CD8-positive, alpha-beta memory T cell (primary cell): ENCODE results near the gene LMTK2. TPM values are rescaled to one million over a fixed set of nuclear protein-coding genes. Genes with fewer than 3 reads are reported as not detected.
"Not testable (repeated sequence)": the region's sequence is repeated elsewhere in the genome, so short reads cannot be mapped to it uniquely, and the experiment has no call there.

ENCODE experiments used
- CTCF ChIA-PET: fragments of 350-600 bp; sonication (Branson Sonifier 250); formaldehyde crosslinking; loops from one replicate; lab custom pipeline; 2021; ENCODE audit warnings: antibody characterized with exemption; lab: Charles Lee
- POLR2A ChIA-PET: fragments of 350-600 bp; sonication (Branson Sonifier 250); formaldehyde crosslinking; loops from one replicate; lab custom pipeline; 2021; ENCODE audit warnings: antibody characterized with exemption; lab: Charles Lee
- DNase-seq, 5 donors: peaks; one replicate each; pipeline versions ENCODE4 v3.0.0 to v3.0.0-alpha.2; 2020 to 2022; ENCODE audit warnings: mixed read lengths in 1 of 5
- H3K27ac ChIP-seq: one replicate; pipeline ENCODE4 v1.7.0; 2013; ENCODE audit warnings: low read depth, mild to moderate bottlenecking, low read length, moderate library complexity
- H3K27me3 ChIP-seq: 2 replicates; pipeline ENCODE4 v1.7.0; 2013; ENCODE audit warnings: low read length, mild to moderate bottlenecking; ENCODE audit not compliant: insufficient read depth, poor library complexity, severe bottlenecking
- H3K36me3 ChIP-seq: 2 replicates; pipeline ENCODE4 v1.7.0; 2013; ENCODE audit warnings: mild to moderate bottlenecking, low read length, moderate library complexity; ENCODE audit not compliant: insufficient read depth
- H3K4me1 ChIP-seq: 2 replicates; pipeline ENCODE4 v1.7.0; 2013; ENCODE audit warnings: mild to moderate bottlenecking, low read length, moderate library complexity; ENCODE audit not compliant: insufficient read depth
- H3K4me3 ChIP-seq: 2 replicates; pipeline ENCODE4 v1.7.0; 2013; ENCODE audit warnings: mild to moderate bottlenecking, low read length
- H3K9me3 ChIP-seq: 2 replicates; pipeline ENCODE4 v1.7.0; 2013; ENCODE audit warnings: mild to moderate bottlenecking, low read length
- H3K27ac Mint-ChIP-seq, 8 donors: one replicate each; pipeline ENCODE4 v1.8.0; 2020 to 2021; ENCODE audit warnings: mixed read lengths in 8 of 8, mild to moderate bottlenecking in 6 of 8, inconsistent platforms in 3 of 8, moderate library complexity in 3 of 8
- H3K27me3 Mint-ChIP-seq, 2 donors: one replicate each; pipeline ENCODE4 v1.8.0; 2020 to 2021; ENCODE audit warnings: mixed read lengths in 2 of 2, mild to moderate bottlenecking in 1 of 2, moderate library complexity in 1 of 2
- H3K36me3 Mint-ChIP-seq, 3 donors: one replicate each; pipeline ENCODE4 v1.8.0; 2020 to 2021; ENCODE audit warnings: mixed read lengths in 3 of 3, inconsistent platforms in 1 of 3, mild to moderate bottlenecking in 1 of 3
- H3K4me1 Mint-ChIP-seq, 3 donors: one replicate each; pipeline ENCODE4 v1.8.0; 2020 to 2021; ENCODE audit warnings: mixed read lengths in 3 of 3, inconsistent platforms in 1 of 3, mild to moderate bottlenecking in 1 of 3
- H3K4me3 Mint-ChIP-seq, 7 donors: one replicate each; pipeline ENCODE4 v1.8.0; 2020 to 2021; ENCODE audit warnings: mixed read lengths in 7 of 7, mild to moderate bottlenecking in 6 of 7, moderate library complexity in 4 of 7, inconsistent platforms in 2 of 7
- H3K9me3 Mint-ChIP-seq, 5 donors: one replicate each; pipeline ENCODE4 v1.8.0; 2020 to 2022; ENCODE audit warnings: mixed read lengths in 5 of 5, mild to moderate bottlenecking in 3 of 5, moderate library complexity in 2 of 5, inconsistent platforms in 1 of 5
- polyA plus RNA-seq: library from polyadenylated mRNA; unstranded; fragments of 300-500 nt; fragmentation: Illumina TruSeq; gene quantifications from one replicate; pipeline ENCODE4 v1.2.3, GENCODE V29; 2021
- total RNA-seq, 2 experiments: library from RNA; stranded (reverse); gene quantifications; one replicate each; pipeline ENCODE4 v1.2.3, GENCODE V29; 2021

Gene LMTK2
- total and polyA plus RNA-seq, 3 experiments from 2014 or later = 4.6 to 17.1 (median 16.0) TPM

- ChIA-PET CTCF (no interaction called here), POLR2A (no interaction called here)
- Mint-ChIP-seq H3K4me1 (peaks cover 13 to 22% (median 17%) of the 10 kb centered on the region in 3 donors), H3K27me3 (no peaks in the 10 kb centered on the region), H3K27ac (peak overlapping the region in 1 of 8 donors; percentile 24), H3K4me3 (no peak overlapping the region), H3K36me3 (peaks cover 0 to 37% (median 6%) of the 10 kb centered on the region in 3 donors), H3K9me3 (no peaks in the 10 kb centered on the region)
- no peaks in the 10 kb centered on the region for H3K9me3 ChIP-seq
- H3K4me1 ChIP-seq = no peaks in the 10 kb centered on the region
- H3K27me3 ChIP-seq = no peaks in the 10 kb centered on the region
- H3K36me3 ChIP-seq = no peaks in the 10 kb centered on the region
- H3K27ac ChIP-seq = no peak overlapping the region
- peak in 1 of 5 donors; percentile 34 for DNase-seq
- H3K4me3 ChIP-seq = no peak overlapping the region
Observed at GRCh38 chr7:98214811-98215321, 108.2 kb downstream of the LMTK2 start.

GRCh38 chr7:98215561-98216495, 109.2 kb downstream of the LMTK2 start:
- Mint-ChIP-seq H3K27ac (peak overlapping the region in 3 of 8 donors; percentile 46 to 64 (median 60)), H3K4me3 (no peak overlapping the region), H3K4me1 (peaks cover 13 to 20% (median 15%) of the 10 kb centered on the region in 3 donors), H3K9me3 (no peaks in the 10 kb centered on the region), H3K27me3 (no peaks in the 10 kb centered on the region), H3K36me3 (peaks cover 0 to 37% (median 6%) of the 10 kb centered on the region in 3 donors)
- no peaks in the 10 kb centered on the region for H3K36me3 ChIP-seq
- DNase-seq = peak in 1 of 5 donors; percentile 40
- H3K9me3 ChIP-seq = no peaks in the 10 kb centered on the region
- H3K27ac ChIP-seq = no peak overlapping the region
- no peaks in the 10 kb centered on the region for H3K27me3 ChIP-seq
- no peaks in the 10 kb centered on the region for H3K4me1 ChIP-seq
- CTCF ChIA-PET = no interaction called here
- POLR2A ChIA-PET = no interaction called here
- no peak overlapping the region for H3K4me3 ChIP-seq

GRCh38 chr7:98216941-98217622, 110.4 kb downstream of the LMTK2 start:
- Histone ChIP-seq H3K27me3 (no peaks in the 10 kb centered on the region), H3K4me1 (no peaks in the 10 kb centered on the region), H3K4me3 (no peak overlapping the region), H3K27ac (no peak overlapping the region), H3K9me3 (no peaks in the 10 kb centered on the region), H3K36me3 (no peaks in the 10 kb centered on the region)
- peaks cover 0 to 46% (median 6%) of the 10 kb centered on the region in 3 donors for H3K36me3 Mint-ChIP-seq
- ChIA-PET CTCF (no interaction called here), POLR2A (no interaction called here)
- H3K4me1 Mint-ChIP-seq = peaks cover 10 to 15% (median 15%) of the 10 kb centered on the region in 3 donors
- H3K9me3 Mint-ChIP-seq = no peaks in the 10 kb centered on the region
- peak in 1 of 5 donors; percentile 35 for DNase-seq
- no peaks in the 10 kb centered on the region for H3K27me3 Mint-ChIP-seq
- no peak overlapping the region for H3K4me3 Mint-ChIP-seq
- no peak overlapping the region for H3K27ac Mint-ChIP-seq

- Mint-ChIP-seq H3K36me3 (peaks cover 0 to 48% (median 6%) of the 10 kb centered on the region in 3 donors), H3K9me3 (no peaks in the 10 kb centered on the region), H3K4me1 (peaks cover 10 to 15% (median 15%) of the 10 kb centered on the region in 3 donors), H3K4me3 (no peak overlapping the region), H3K27ac (peak overlapping the region in 3 of 8 donors; percentile 21 to 40 (median 26)), H3K27me3 (no peaks in the 10 kb centered on the region)
- DNase-seq = peak in 1 of 5 donors; percentile 44
- Histone ChIP-seq H3K27me3 (no peaks in the 10 kb centered on the region), H3K27ac (no peak overlapping the region), H3K4me1 (no peaks in the 10 kb centered on the region), H3K9me3 (no peaks in the 10 kb centered on the region), H3K4me3 (no peak overlapping the region), H3K36me3 (no peaks in the 10 kb centered on the region)
- ChIA-PET POLR2A (no interaction called here), CTCF (no interaction called here)
Observed at GRCh38 chr7:98217623-98218582, 111.2 kb downstream of the LMTK2 start.

- H3K27me3 ChIP-seq, H3K27ac ChIP-seq, POLR2A ChIA-PET, H3K27me3 Mint-ChIP-seq, H3K4me1 ChIP-seq, CTCF ChIA-PET, H3K36me3 ChIP-seq, H3K9me3 ChIP-seq, H3K9me3 Mint-ChIP-seq, H3K4me3 Mint-ChIP-seq, H3K4me3 ChIP-seq: not testable (repeated sequence)
- peak overlapping the region in 2 of 8 donors; percentile 16 to 82 for H3K27ac Mint-ChIP-seq
- DNase-seq = peak in 1 of 5 donors; percentile 21
- H3K4me1 Mint-ChIP-seq = peaks cover 10 to 15% (median 15%) of the 10 kb centered on the region in 3 donors
- H3K36me3 Mint-ChIP-seq = peaks cover 0 to 57% (median 6%) of the 10 kb centered on the region in 3 donors
Observed at GRCh38 chr7:98219382-98219781, 112.7 kb downstream of the LMTK2 start.

GRCh38 chr7:98221611-98222532, 115.2 kb downstream of the LMTK2 start:
- H3K9me3 Mint-ChIP-seq = no peaks in the 10 kb centered on the region
- peaks cover 5 to 62% (median 9%) of the 10 kb centered on the region in 3 donors for H3K36me3 Mint-ChIP-seq
- H3K4me3 Mint-ChIP-seq = no peak overlapping the region
- no peaks in the 10 kb centered on the region for H3K27me3 Mint-ChIP-seq
- DNase-seq = peak in 1 of 5 donors; percentile 41
- Histone ChIP-seq H3K27ac (no peak overlapping the region), H3K4me3 (no peak overlapping the region), H3K27me3 (no peaks in the 10 kb centered on the region), H3K9me3 (no peaks in the 10 kb centered on the region), H3K4me1 (no peaks in the 10 kb centered on the region), H3K36me3 (no peaks in the 10 kb centered on the region)
- peaks cover 10 to 15% (median 15%) of the 10 kb centered on the region in 3 donors for H3K4me1 Mint-ChIP-seq
- ChIA-PET CTCF (interaction anchor here (0.6 kb wide), 1 partner anchor 26 kb away, joined by 4 read pairs; no protein-coding TSS in a partner anchor), POLR2A (no interaction called here)
- peak overlapping the region in 2 of 8 donors; percentile 1 to 64 for H3K27ac Mint-ChIP-seq
